GM23338 (cell line): Measurements from ENCODE around the gene DUSP8. TPM values are rescaled to one million over a fixed set of nuclear protein-coding genes. Genes with fewer than 3 reads are reported as not detected.
"Not testable (repeated sequence)": the region's sequence is repeated elsewhere in the genome, so short reads cannot be mapped to it uniquely, and the experiment has no call there.

Experiments
- ATAC-seq: fragments of 200-7000 bp; cut with Tn5 transposase; 3 replicates; pipeline ENCODE4 v1.9.1; 2020
- DNase-seq: peaks from one replicate; pipeline ENCODE4 v3.0.0-alpha.2; 2015; ENCODE audit warnings: low spot score
- H2AFZ ChIP-seq: fragments of 200-600 bp; sonication (generic); 2 replicates; pipeline ENCODE4 v1.8.0; 2016; ENCODE audit warnings: antibody characterized with exemption, mild to moderate bottlenecking, moderate library complexity
- H3F3A ChIP-seq: fragments of 200-600 bp; sonication (generic); replicated peaks from 2 replicates; pipeline ENCODE4 v1.8.0; 2017; ENCODE audit warnings: antibody characterized with exemption, mixed run types, low read depth
- H3K27ac ChIP-seq: fragments of 200-600 bp; sonication (generic); 2 replicates; pipeline ENCODE4 v1.6.1; 2016; ENCODE audit warnings: low read depth
- H3K27me3 ChIP-seq: fragments of 200-600 bp; sonication (generic); 2 replicates; pipeline ENCODE4 v1.8.0; 2016; ENCODE audit warnings: mild to moderate bottlenecking, mixed run types, moderate library complexity; ENCODE audit not compliant: insufficient read depth
- H3K36me3 ChIP-seq: fragments of 200-600 bp; sonication (generic); 2 replicates; pipeline ENCODE4 v1.8.0; 2016; ENCODE audit warnings: mild to moderate bottlenecking; ENCODE audit not compliant: insufficient read depth
- H3K4me1 ChIP-seq: fragments of 200-600 bp; sonication (generic); 2 replicates; pipeline ENCODE4 v1.8.0; 2016; ENCODE audit warnings: mild to moderate bottlenecking, moderate library complexity; ENCODE audit not compliant: insufficient read depth
- H3K4me2 ChIP-seq: fragments of 200-600 bp; sonication (generic); 2 replicates; pipeline ENCODE4 v1.7.1; 2017; ENCODE audit warnings: mixed run types
- H3K4me3 ChIP-seq: fragments of 200-600 bp; sonication (generic); 2 replicates; pipeline ENCODE4 v1.6.1; 2016; ENCODE audit warnings: mixed run types
- H3K79me2 ChIP-seq: fragments of 200-600 bp; sonication (generic); replicated peaks from 2 replicates; pipeline ENCODE4 v1.8.0; 2017; ENCODE audit warnings: mild to moderate bottlenecking; ENCODE audit not compliant: insufficient read depth
- H3K9me2 ChIP-seq: fragments of 200-600 bp; sonication (generic); 2 replicates; pipeline ENCODE4 v1.8.0; 2017; ENCODE audit not compliant: insufficient read depth
- H4K20me1 ChIP-seq: fragments of 200-600 bp; sonication (generic); replicated peaks from 2 replicates; pipeline ENCODE4 v1.8.0; 2017; ENCODE audit warnings: mild to moderate bottlenecking; ENCODE audit not compliant: insufficient read depth
- H3K27ac Mint-ChIP-seq: 2 replicates; pipeline ENCODE4 v1.8.0; 2020; ENCODE audit warnings: inconsistent platforms, mild to moderate bottlenecking, moderate library complexity, mixed read lengths
- H3K27me3 Mint-ChIP-seq: 3 replicates; pipeline ENCODE4 v1.8.0; 2022; ENCODE audit warnings: low read depth, mild to moderate bottlenecking, moderate library complexity, mixed read lengths, inconsistent platforms; ENCODE audit not compliant: insufficient read depth, poor library complexity
- H3K36me3 Mint-ChIP-seq: 3 replicates; pipeline ENCODE4 v1.8.0; 2021; ENCODE audit warnings: low read depth, mild to moderate bottlenecking, inconsistent platforms, moderate library complexity, mixed read lengths
- H3K4me1 Mint-ChIP-seq: 3 replicates; pipeline ENCODE4 v1.8.0; 2020; ENCODE audit warnings: mild to moderate bottlenecking, inconsistent platforms, mixed read lengths
- H3K4me3 Mint-ChIP-seq: 3 replicates; pipeline ENCODE4 v1.8.0; 2021; ENCODE audit warnings: moderate library complexity, mild to moderate bottlenecking, inconsistent platforms, mixed read lengths
- H3K9me3 Mint-ChIP-seq: 3 replicates; pipeline ENCODE4 v1.8.0; 2020; ENCODE audit warnings: moderate library complexity, mild to moderate bottlenecking, inconsistent platforms, mixed read lengths
- JUNB ChIP-seq: IDR thresholded peaks from one replicate; pipeline ENCODE4 v1.6.1; 2016; ENCODE audit warnings: antibody characterized with exemption; ENCODE audit not compliant: unreplicated experiment
- ZNF331 ChIP-seq: fragments of 250-450 bp; sonication (Bioruptor Pico); IDR thresholded peaks from 2 replicates; pipeline ENCODE4 v1.5.0; 2020; ENCODE audit warnings: low read depth, mild to moderate bottlenecking, moderate library complexity
- polyA plus RNA-seq: library from polyadenylated mRNA; unstranded; fragments of >200 nt; fragmentation: Nextera tagmentation; extraction: Ambion mirVana; gene quantifications from 2 replicates; pipeline ENCODE4 v1.2.1, GENCODE V29; 2016
- total RNA-seq: library from RNA; depleted of rRNA; stranded (reverse); fragments of >200 nt; shearing (Covaris generic); gene quantifications from 2 replicates; pipeline ENCODE4 v1.2.3, GENCODE V29; 2014
- TF ChIP-seq, protein P1 (sequence below): IDR thresholded peaks from 2 replicates; pipeline ENCODE4 v1.6.1; 2016; ENCODE audit warnings: antibody characterized with exemption
- TF ChIP-seq, protein P2 (sequence below), 2 experiments: fragments of 200-600 bp in 1 of 2; sonication (generic) in 1 of 2; conservative IDR thresholded peaks; 2 replicates each; pipeline versions ENCODE4 v1.5.1 to v1.6.1; 2016 to 2017; ENCODE audit warnings: antibody characterized with exemption in 2 of 2, low read depth in 2 of 2, mild to moderate bottlenecking in 2 of 2, moderate library complexity in 1 of 2

DUSP8 gene
- total and polyA plus RNA-seq, 2 experiments from 2014 or later: 1.1 TPM

DNA sequence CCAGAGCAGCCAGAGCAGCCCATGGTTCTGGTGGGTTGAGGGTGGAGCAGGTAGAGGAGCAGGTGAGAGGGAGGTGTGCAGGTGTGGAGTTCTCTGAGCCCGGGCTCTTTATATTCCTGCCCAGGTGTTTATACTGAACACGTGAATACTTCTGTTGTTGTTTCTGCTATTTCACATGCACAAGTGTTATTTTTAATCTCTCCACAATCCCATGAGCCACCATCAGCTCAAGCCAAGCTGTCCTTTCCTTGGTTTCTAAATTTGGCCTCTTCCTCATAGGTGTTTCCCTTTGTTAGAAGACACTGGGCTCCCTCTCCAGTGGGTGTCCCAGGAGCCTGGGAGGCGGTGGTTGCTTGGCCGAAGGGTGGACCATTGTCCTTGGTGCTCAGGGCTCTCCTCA, 36.3 kb upstream of the DUSP8 start, which contains the start of gene KRTAP5-3:
Gene KRTAP5-3, minus strand, starts transcription at position 101 of the 400 bp plus-strand sequence. Its CDS starts 78 bp downstream, at position 23.
- H3K27me3 ChIP-seq: no peaks in the 10 kb centered on the region
- H3K4me2 ChIP-seq: no peak within 1 kb of the TSS
- H3K27ac ChIP-seq: no peak within 1 kb of the TSS
- H3K4me3 ChIP-seq: no peak within 1 kb of the TSS
- no peaks in the 10 kb centered on the region for H3K9me2 ChIP-seq
- TF ChIP-seq ZNF331 (no peak), JUNB (no peak)
- TF ChIP-seq, protein P1, sequence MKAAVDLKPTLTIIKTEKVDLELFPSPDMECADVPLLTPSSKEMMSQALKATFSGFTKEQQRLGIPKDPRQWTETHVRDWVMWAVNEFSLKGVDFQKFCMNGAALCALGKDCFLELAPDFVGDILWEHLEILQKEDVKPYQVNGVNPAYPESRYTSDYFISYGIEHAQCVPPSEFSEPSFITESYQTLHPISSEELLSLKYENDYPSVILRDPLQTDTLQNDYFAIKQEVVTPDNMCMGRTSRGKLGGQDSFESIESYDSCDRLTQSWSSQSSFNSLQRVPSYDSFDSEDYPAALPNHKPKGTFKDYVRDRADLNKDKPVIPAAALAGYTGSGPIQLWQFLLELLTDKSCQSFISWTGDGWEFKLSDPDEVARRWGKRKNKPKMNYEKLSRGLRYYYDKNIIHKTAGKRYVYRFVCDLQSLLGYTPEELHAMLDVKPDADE: no peak
- TF ChIP-seq, protein P2, sequence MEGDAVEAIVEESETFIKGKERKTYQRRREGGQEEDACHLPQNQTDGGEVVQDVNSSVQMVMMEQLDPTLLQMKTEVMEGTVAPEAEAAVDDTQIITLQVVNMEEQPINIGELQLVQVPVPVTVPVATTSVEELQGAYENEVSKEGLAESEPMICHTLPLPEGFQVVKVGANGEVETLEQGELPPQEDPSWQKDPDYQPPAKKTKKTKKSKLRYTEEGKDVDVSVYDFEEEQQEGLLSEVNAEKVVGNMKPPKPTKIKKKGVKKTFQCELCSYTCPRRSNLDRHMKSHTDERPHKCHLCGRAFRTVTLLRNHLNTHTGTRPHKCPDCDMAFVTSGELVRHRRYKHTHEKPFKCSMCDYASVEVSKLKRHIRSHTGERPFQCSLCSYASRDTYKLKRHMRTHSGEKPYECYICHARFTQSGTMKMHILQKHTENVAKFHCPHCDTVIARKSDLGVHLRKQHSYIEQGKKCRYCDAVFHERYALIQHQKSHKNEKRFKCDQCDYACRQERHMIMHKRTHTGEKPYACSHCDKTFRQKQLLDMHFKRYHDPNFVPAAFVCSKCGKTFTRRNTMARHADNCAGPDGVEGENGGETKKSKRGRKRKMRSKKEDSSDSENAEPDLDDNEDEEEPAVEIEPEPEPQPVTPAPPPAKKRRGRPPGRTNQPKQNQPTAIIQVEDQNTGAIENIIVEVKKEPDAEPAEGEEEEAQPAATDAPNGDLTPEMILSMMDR (conservative IDR thresholded peaks at IDR 0.05; ENCODE audit: low read depth in 2 of 2): no peak
- no peak within 1 kb of the TSS for H3K4me3 Mint-ChIP-seq
- H3K4me1 ChIP-seq: no peaks in the 10 kb centered on the region
- H3K79me2 ChIP-seq: no peaks in the 10 kb centered on the region
- DNase-seq (no peak), ATAC-seq (no peak)
- H3K27me3 Mint-ChIP-seq: peaks cover 13% of the 10 kb centered on the region
- H2AFZ ChIP-seq: no peak within 1 kb of the TSS
- no peaks in the 10 kb centered on the region for H3F3A ChIP-seq
- H4K20me1 ChIP-seq: no peaks in the 10 kb centered on the region
- no peaks in the 10 kb centered on the region for H3K36me3 ChIP-seq
- no peak within 1 kb of the TSS for H3K27ac Mint-ChIP-seq
- H3K36me3 Mint-ChIP-seq: peaks cover 8% of the 10 kb centered on the region; the same call in 2 of the 3 replicates
- H3K4me1 Mint-ChIP-seq: peaks cover 11% of the 10 kb centered on the region
- H3K9me3 Mint-ChIP-seq: peaks cover 14% of the 10 kb centered on the region

DNA sequence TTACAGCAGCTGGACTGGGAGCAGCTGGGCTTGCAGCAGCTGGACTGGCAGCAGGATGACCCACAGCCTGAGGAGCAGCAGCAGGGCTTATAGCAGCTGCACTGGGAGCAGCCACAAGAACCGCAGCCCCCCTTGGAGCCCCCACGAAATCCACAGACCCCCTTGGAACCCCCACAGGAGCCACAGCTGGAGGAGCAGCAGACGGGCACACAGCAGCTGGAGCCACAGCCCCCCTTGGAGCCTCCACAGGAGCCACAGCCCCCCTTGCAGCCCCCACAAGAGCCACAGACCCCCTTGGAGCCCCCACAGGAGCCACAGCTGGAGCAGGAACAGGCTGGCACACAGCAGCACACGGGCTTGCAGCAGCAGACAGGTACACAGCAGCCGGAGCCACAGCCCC, 35.8 kb upstream of the DUSP8 start:
- H3K9me2 ChIP-seq, H2AFZ ChIP-seq, DNase-seq, H3K27ac ChIP-seq, H3F3A ChIP-seq, H3K4me3 Mint-ChIP-seq, H3K36me3 Mint-ChIP-seq, ATAC-seq, H3K27me3 ChIP-seq, H3K4me2 ChIP-seq, H3K79me2 ChIP-seq, H3K4me1 ChIP-seq, H3K4me3 ChIP-seq, H4K20me1 ChIP-seq, H3K36me3 ChIP-seq, H3K27ac Mint-ChIP-seq: not testable (repeated sequence)
- Mint-ChIP-seq H3K9me3 (peaks cover 14% of the 10 kb centered on the region), H3K4me1 (peaks cover 11% of the 10 kb centered on the region), H3K27me3 (peaks cover 13% of the 10 kb centered on the region)

DNA sequence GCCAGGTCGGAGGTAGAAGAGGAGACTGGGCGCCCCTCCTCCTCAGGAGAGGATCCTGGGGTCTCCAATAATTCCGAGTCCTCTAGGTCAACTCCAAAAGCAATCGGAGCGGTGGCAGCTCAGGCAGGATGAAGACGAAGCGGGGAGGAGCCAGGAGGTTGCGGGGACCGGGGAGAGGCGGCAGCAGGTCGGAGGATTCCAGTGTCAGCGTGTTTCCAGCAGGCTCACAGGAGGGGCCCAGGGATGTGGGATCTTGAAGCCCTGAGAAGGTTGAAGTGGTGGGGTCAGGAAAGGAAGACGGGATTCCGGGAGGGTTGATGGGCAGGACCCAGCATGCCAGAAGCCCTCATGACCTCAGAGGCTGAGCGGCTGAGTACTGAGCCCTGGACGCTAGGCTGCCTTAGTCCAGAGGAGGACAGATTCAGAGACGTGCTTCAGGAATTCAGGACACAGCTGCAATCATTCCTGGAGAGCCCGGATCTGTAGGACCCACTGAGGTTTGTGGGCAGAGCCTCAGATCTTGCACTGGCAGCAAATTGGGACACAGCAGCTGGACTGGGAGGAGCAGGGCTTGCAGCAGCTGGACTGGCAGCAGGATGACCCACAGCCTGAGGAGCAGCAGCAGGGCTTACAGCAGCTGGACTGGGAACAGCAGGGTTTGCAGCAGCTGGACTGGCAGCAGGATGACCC, 35.2 kb upstream of the DUSP8 start:
- H3K27me3 ChIP-seq, H3K4me3 Mint-ChIP-seq, H3K36me3 Mint-ChIP-seq, H3K27ac Mint-ChIP-seq, H3K4me1 ChIP-seq, H3F3A ChIP-seq, H3K27ac ChIP-seq, H2AFZ ChIP-seq, H3K79me2 ChIP-seq, H3K36me3 ChIP-seq, H3K9me2 ChIP-seq, H3K4me2 ChIP-seq, H4K20me1 ChIP-seq, H3K4me3 ChIP-seq: not testable (repeated sequence)
- H3K9me3 Mint-ChIP-seq: peaks cover 17% of the 10 kb centered on the region
- H3K27me3 Mint-ChIP-seq: peaks cover 13% of the 10 kb centered on the region
- DNase-seq (peak; percentile 35), ATAC-seq (peak; percentile 93)
- H3K4me1 Mint-ChIP-seq: peaks cover 11% of the 10 kb centered on the region

DNA sequence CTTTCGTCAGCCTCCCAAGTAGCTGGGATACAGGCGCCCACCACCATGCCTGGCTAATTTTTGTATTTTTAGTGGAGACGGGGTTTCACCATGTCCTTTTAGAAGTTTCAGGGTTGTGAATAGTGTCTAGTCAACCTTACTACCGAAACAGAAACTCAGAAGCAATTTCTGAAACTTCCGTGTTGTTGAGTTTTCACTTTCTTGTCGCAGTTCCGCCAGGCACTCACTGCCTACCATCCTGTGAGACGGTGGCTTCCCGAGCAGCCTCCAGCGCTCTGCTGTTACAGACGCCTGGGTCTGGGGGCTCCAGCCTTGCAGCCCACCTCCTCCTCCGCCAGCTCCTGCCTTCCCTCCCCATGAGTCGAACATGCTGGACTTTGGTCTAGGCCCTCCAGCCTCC, 33.9 kb upstream of the DUSP8 start:
- not testable (repeated sequence) for H3K79me2 ChIP-seq, H2AFZ ChIP-seq, H3K4me2 ChIP-seq, H3F3A ChIP-seq, H3K9me2 ChIP-seq, H3K27ac Mint-ChIP-seq, H3K4me3 Mint-ChIP-seq, H4K20me1 ChIP-seq, H3K4me1 ChIP-seq, H3K27ac ChIP-seq, DNase-seq, H3K36me3 ChIP-seq, H3K4me3 ChIP-seq, ATAC-seq, H3K27me3 ChIP-seq
- Mint-ChIP-seq H3K4me1 (peaks cover 11% of the 10 kb centered on the region), H3K36me3 (peaks cover 13% of the 10 kb centered on the region; the same call in 2 of the 3 replicates), H3K27me3 (peaks cover 13% of the 10 kb centered on the region), H3K9me3 (peaks cover 26% of the 10 kb centered on the region)
